Astrocyte of the cerebellum (primary cell): Measurements from ENCODE around the gene GAS2.

Source experiments
- DNase-seq: peaks from one replicate; pipeline ENCODE4 v3.0.0-alpha.2; 2011; ENCODE audit warnings: low read depth
- H3K4me3 ChIP-seq: 2 replicates; pipeline ENCODE4 v1.5.1; 2011; ENCODE audit warnings: mild to moderate bottlenecking, low read depth, low read length, moderate library complexity
- in situ Hi-C: cut with HindIII; loops from 2 replicates; pipeline ENCODE4 v1.10.0; 2017; ENCODE audit warnings: low sequenced_read_pairs
- TF ChIP-seq, protein P1 (sequence below): IDR thresholded peaks from 2 replicates; pipeline ENCODE4 v1.5.1; 2012; ENCODE audit warnings: low read length, low read depth, moderate library complexity, mild to moderate bottlenecking; ENCODE audit errors: missing control alignments

Gene GAS2

DNA sequence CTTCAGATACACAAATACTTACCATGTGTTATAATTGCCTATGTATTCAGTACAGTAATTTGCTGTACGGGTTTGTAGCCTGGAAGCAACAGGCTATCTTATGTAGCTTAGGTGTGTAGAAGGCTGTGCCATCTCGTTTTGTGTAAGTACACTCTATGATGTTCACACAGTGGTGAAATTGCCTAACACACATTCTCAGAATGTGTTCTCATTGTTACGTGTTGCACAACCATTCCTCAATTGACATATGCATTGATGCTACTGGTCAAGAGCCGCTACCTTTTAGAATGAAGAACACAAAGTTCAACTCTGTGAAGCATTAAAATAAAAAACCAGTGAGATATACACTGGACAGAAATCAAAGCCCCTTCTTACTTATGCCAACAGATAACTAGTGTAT, 136.4 kb downstream of the GAS2 start:
- in situ Hi-C loops = no loop called here
- no peak overlapping the region for H3K4me3 ChIP-seq
- no peak for DNase-seq
- TF ChIP-seq, protein P1, sequence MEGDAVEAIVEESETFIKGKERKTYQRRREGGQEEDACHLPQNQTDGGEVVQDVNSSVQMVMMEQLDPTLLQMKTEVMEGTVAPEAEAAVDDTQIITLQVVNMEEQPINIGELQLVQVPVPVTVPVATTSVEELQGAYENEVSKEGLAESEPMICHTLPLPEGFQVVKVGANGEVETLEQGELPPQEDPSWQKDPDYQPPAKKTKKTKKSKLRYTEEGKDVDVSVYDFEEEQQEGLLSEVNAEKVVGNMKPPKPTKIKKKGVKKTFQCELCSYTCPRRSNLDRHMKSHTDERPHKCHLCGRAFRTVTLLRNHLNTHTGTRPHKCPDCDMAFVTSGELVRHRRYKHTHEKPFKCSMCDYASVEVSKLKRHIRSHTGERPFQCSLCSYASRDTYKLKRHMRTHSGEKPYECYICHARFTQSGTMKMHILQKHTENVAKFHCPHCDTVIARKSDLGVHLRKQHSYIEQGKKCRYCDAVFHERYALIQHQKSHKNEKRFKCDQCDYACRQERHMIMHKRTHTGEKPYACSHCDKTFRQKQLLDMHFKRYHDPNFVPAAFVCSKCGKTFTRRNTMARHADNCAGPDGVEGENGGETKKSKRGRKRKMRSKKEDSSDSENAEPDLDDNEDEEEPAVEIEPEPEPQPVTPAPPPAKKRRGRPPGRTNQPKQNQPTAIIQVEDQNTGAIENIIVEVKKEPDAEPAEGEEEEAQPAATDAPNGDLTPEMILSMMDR = no peak

- TF ChIP-seq, protein P1 = no peak
- DNase-seq = no peak
- in situ Hi-C loops = no loop called here
These were observed 141.0 kb downstream of the GAS2 start for GRCh38 chr11:22807391-22807790.

GRCh38 chr11:22807855-22808570, 141.6 kb downstream of the GAS2 start:
- in situ Hi-C loops = no loop called here
- no peak overlapping the region for H3K4me3 ChIP-seq
- TF ChIP-seq, protein P1 = no peak
- DNase-seq = no peak

More at GRCh38 chr11:22807391-22807790, 141.0 kb downstream of the GAS2 start:
- no peak overlapping the region for H3K4me3 ChIP-seq

GRCh38 chr11:22808571-22809197, 142.3 kb downstream of the GAS2 start:
- TF ChIP-seq, protein P1 = no peak
- in situ Hi-C loops = no loop called here
- no peak overlapping the region for H3K4me3 ChIP-seq
- DNase-seq = no peak

GRCh38 chr11:22809893-22810292, 143.5 kb downstream of the GAS2 start:
- no peak overlapping the region for H3K4me3 ChIP-seq
- DNase-seq = no peak
- in situ Hi-C loops = no loop called here
- TF ChIP-seq, protein P1 = no peak

DNA sequence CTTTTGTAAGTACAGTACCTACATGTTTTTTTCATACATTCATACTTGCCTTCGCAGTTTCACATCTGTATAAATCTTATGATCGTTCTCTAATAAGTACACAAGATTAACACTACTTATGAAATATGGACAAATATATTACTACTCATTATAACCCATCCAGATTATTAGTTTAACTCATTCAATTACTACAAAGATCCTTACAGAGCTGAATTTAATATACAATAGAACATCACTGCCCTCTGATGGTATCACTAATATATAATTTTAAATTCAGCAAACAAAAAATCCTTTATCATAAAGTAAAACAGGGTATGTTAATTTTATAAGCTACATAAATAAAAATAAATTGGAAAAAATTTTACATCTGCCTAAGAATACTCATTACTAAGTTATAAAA, 155.8 kb downstream of the GAS2 start:
- TF ChIP-seq, protein P1 = no peak
- no peak overlapping the region for H3K4me3 ChIP-seq
- in situ Hi-C loops = no loop called here
- no peak for DNase-seq
